ENCODE results near the gene PRKAG2. TPM values are rescaled to one million over a fixed set of nuclear protein-coding genes. Genes with fewer than 3 reads are reported as not detected.
A peak's percentile ranks its signal among the peaks of the same experiment; 100 is the strongest.

Gene PRKAG2
- polyA plus RNA-seq, 1 of the 3 experiments (the other 2 are of a cell fraction): 51.6 TPM

DNA sequence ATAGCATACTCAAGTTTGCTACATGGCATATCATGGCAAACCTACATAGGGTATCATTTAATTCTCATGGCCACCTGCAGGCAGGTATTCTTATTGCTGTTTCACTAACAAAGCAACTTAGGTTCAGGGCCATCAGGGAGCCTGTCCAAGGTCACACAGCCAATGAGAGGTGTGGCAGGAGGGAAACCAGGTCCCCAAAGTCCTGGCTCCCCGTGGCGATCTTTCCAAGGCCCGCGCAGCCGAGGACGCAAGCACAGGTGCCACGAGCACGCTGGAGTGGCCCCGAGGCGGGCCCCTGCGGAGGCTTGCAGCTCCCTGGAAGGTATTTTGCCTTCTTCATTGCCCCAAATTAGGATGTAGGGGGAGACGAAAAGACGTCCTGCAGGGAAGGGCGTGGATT, 20.8 kb downstream of the PRKAG2 start:
- POLR2A ChIA-PET: no interaction called here
- H4K20me1 ChIP-seq (ENCODE audit: insufficient read depth): no peaks in the 10 kb centered on the region
- CTCF ChIA-PET: interaction anchor here (1.1 kb wide), 1 partner anchor 9 kb away, joined by 3 read pairs; no protein-coding TSS in a partner anchor
- H3K9ac ChIP-seq: no peak overlapping the region
- no peak overlapping the region for H3K4me2 ChIP-seq
- H3K27ac ChIP-seq (ENCODE audit: low read depth in 2 of 2, low read length in 1 of 2): no peak overlapping the region
- H3K36me3 ChIP-seq (replicated peaks in 1 of 2; ENCODE audit: control insufficient read depth in 1 of 2, insufficient read depth in 2 of 2, low read length in 1 of 2): no peaks in the 10 kb centered on the region
- H3K79me2 ChIP-seq (ENCODE audit: insufficient read depth): no peaks in the 10 kb centered on the region
- no peaks in the 10 kb centered on the region for H3F3A ChIP-seq (replicated peaks; ENCODE audit: insufficient read depth)
- DNase-seq: no peak
- H3K9me3 ChIP-seq: no peaks in the 10 kb centered on the region
- H3K27me3 ChIP-seq (ENCODE audit: insufficient read depth): peaks cover 37% of the 10 kb centered on the region
- no peaks in the 10 kb centered on the region for H3K9me2 ChIP-seq
- H2AFZ ChIP-seq (ENCODE audit: low read depth): no peak overlapping the region
- TF ChIP-seq FOSL2 (IDR thresholded peaks at IDR 0.05; ENCODE audit: borderline replicate concordance, low read depth): no peak
- TF ChIP-seq, protein P1, sequence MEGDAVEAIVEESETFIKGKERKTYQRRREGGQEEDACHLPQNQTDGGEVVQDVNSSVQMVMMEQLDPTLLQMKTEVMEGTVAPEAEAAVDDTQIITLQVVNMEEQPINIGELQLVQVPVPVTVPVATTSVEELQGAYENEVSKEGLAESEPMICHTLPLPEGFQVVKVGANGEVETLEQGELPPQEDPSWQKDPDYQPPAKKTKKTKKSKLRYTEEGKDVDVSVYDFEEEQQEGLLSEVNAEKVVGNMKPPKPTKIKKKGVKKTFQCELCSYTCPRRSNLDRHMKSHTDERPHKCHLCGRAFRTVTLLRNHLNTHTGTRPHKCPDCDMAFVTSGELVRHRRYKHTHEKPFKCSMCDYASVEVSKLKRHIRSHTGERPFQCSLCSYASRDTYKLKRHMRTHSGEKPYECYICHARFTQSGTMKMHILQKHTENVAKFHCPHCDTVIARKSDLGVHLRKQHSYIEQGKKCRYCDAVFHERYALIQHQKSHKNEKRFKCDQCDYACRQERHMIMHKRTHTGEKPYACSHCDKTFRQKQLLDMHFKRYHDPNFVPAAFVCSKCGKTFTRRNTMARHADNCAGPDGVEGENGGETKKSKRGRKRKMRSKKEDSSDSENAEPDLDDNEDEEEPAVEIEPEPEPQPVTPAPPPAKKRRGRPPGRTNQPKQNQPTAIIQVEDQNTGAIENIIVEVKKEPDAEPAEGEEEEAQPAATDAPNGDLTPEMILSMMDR (IDR thresholded peaks at IDR 0.05): peak; percentile 20; the same call in 1 of the 2 replicates
- TF ChIP-seq, protein P2, sequence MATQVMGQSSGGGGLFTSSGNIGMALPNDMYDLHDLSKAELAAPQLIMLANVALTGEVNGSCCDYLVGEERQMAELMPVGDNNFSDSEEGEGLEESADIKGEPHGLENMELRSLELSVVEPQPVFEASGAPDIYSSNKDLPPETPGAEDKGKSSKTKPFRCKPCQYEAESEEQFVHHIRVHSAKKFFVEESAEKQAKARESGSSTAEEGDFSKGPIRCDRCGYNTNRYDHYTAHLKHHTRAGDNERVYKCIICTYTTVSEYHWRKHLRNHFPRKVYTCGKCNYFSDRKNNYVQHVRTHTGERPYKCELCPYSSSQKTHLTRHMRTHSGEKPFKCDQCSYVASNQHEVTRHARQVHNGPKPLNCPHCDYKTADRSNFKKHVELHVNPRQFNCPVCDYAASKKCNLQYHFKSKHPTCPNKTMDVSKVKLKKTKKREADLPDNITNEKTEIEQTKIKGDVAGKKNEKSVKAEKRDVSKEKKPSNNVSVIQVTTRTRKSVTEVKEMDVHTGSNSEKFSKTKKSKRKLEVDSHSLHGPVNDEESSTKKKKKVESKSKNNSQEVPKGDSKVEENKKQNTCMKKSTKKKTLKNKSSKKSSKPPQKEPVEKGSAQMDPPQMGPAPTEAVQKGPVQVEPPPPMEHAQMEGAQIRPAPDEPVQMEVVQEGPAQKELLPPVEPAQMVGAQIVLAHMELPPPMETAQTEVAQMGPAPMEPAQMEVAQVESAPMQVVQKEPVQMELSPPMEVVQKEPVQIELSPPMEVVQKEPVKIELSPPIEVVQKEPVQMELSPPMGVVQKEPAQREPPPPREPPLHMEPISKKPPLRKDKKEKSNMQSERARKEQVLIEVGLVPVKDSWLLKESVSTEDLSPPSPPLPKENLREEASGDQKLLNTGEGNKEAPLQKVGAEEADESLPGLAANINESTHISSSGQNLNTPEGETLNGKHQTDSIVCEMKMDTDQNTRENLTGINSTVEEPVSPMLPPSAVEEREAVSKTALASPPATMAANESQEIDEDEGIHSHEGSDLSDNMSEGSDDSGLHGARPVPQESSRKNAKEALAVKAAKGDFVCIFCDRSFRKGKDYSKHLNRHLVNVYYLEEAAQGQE (IDR thresholded peaks at IDR 0.05; ENCODE audit: low read depth, low read length): no peak
- TF ChIP-seq CHD2 (IDR thresholded peaks at IDR 0.05; ENCODE audit: low read length, partially characterized antibody): no peak
- H3K4me3 ChIP-seq (ENCODE audit: low read depth in 2 of 2, low read length in 1 of 2): no peak overlapping the region
- peaks cover 0 to 5% of the 10 kb centered on the region in 2 experiments; a peak in 1 of 4 replicates for H3K4me1 ChIP-seq (ENCODE audit: control insufficient read depth in 1 of 2, insufficient read depth in 2 of 2, low read depth in 1 of 2, low read length in 1 of 2)
- 81% methylated on average over 14 of the region's 14 CpGs for WGBS (ENCODE audit: low lambda C conversion rate)

DNA sequence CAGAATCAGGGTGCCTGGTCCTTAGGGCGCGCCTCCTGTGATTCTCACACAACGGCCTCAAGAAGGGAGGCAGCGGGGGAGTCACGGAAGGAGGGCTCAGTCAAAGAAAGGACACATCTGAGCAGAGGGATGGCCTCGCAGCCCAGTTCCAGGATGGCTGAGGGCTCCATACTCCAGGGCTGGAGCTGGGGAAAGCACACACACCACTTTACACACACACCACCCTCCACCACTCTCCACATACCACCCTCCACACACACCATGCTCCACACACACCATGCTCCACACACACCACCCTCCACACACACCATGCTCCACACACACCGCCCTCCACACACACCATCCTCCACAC, 22.2 kb downstream of the PRKAG2 start:
- Histone ChIP-seq H3K27me3 (ENCODE audit: insufficient read depth) (peaks cover 40% of the 10 kb centered on the region), H3K27ac (ENCODE audit: low read depth in 2 of 2, low read length in 1 of 2) (no peak overlapping the region), H3K4me1 (ENCODE audit: control insufficient read depth in 1 of 2, insufficient read depth in 2 of 2, low read depth in 1 of 2, low read length in 1 of 2) (peaks cover 0 to 5% of the 10 kb centered on the region in 2 experiments; a peak in 1 of 4 replicates), H3K79me2 (ENCODE audit: insufficient read depth) (no peaks in the 10 kb centered on the region), H3K4me3 (ENCODE audit: low read depth in 2 of 2, low read length in 1 of 2) (no peak overlapping the region), H3K9me2 (no peaks in the 10 kb centered on the region), H2AFZ (ENCODE audit: low read depth) (no peak overlapping the region), H3K9me3 (no peaks in the 10 kb centered on the region), H3F3A (replicated peaks; ENCODE audit: insufficient read depth) (no peaks in the 10 kb centered on the region), H4K20me1 (ENCODE audit: insufficient read depth) (no peaks in the 10 kb centered on the region), H3K4me2 (no peak overlapping the region), H3K36me3 (replicated peaks in 1 of 2; ENCODE audit: control insufficient read depth in 1 of 2, insufficient read depth in 2 of 2, low read length in 1 of 2) (no peaks in the 10 kb centered on the region), H3K9ac (no peak overlapping the region)
- POLR2A ChIA-PET: interaction anchor here (0.8 kb wide), 1 partner anchor 22 kb away, joined by 3 read pairs; the partner anchor contains the start of gene PRKAG2
- no peak for TF ChIP-seq NFIC (IDR thresholded peaks at IDR 0.05; ENCODE audit: borderline replicate concordance)
- no peak for TF ChIP-seq MXI1 (IDR thresholded peaks at IDR 0.05; ENCODE audit: low read depth, low read length)
- TF ChIP-seq FOXM1 (IDR thresholded peaks at IDR 0.05; ENCODE audit: low read depth): no peak
- no peak for TF ChIP-seq EP300 (IDR thresholded peaks at IDR 0.05; ENCODE audit: borderline replicate concordance in 1 of 2, low read depth in 1 of 2, low read length in 1 of 2)
- no peak for TF ChIP-seq FOSL2 (IDR thresholded peaks at IDR 0.05; ENCODE audit: borderline replicate concordance, low read depth)
- TF ChIP-seq, protein P3, sequence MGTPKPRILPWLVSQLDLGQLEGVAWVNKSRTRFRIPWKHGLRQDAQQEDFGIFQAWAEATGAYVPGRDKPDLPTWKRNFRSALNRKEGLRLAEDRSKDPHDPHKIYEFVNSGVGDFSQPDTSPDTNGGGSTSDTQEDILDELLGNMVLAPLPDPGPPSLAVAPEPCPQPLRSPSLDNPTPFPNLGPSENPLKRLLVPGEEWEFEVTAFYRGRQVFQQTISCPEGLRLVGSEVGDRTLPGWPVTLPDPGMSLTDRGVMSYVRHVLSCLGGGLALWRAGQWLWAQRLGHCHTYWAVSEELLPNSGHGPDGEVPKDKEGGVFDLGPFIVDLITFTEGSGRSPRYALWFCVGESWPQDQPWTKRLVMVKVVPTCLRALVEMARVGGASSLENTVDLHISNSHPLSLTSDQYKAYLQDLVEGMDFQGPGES (IDR thresholded peaks at IDR 0.05; ENCODE audit: low read depth, low read length): no peak
- no peak for TF ChIP-seq NRF1 (IDR thresholded peaks at IDR 0.05; ENCODE audit: low read depth, low read length)
- 80% methylated on average over 4 of the region's 7 CpGs for WGBS (ENCODE audit: low lambda C conversion rate)
- DNase-seq: no peak
- CTCF ChIA-PET: interaction anchor here (1.2 kb wide), 1 partner anchor 72 kb away, joined by 6 read pairs; no protein-coding TSS in a partner anchor
